ENCODE results near the gene TBC1D2B.
"Not testable (repeated sequence)": the region's sequence is repeated elsewhere in the genome, so short reads cannot be mapped to it uniquely, and the experiment has no call there.

Gene TBC1D2B

GRCh38 chr15:77973273-77974097 lies 104.0 kb downstream of the TBC1D2B start:
- not testable (repeated sequence) for H3K18ac ChIP-seq (ENCODE audit: low read length); H3K9me3 ChIP-seq (replicated peaks in 1 of 2; ENCODE audit: control insufficient read depth in 2 of 2, insufficient read depth in 1 of 2, low read depth in 1 of 2, low read length in 2 of 2); H3K4ac ChIP-seq (ENCODE audit: low read length); H2BK15ac ChIP-seq (ENCODE audit: low read length); H2AK5ac ChIP-seq (ENCODE audit: low read depth, low read length); H3K27me3 ChIP-seq (ENCODE audit: control insufficient read depth in 3 of 3, insufficient read depth in 3 of 3, low read depth in 1 of 3, low read length in 3 of 3); H3K4me2 ChIP-seq (ENCODE audit: insufficient read depth, low read length, poor library complexity, severe bottlenecking); H2BK12ac ChIP-seq (ENCODE audit: low read length); H3K36me3 ChIP-seq (replicated peaks in 1 of 2; ENCODE audit: control insufficient read depth in 2 of 2, insufficient read depth in 2 of 2, low read length in 2 of 2); H3K79me1 ChIP-seq (ENCODE audit: low read depth, low read length); H3K27ac ChIP-seq (replicated peaks; ENCODE audit: low read length); H4K91ac ChIP-seq (ENCODE audit: low read depth, low read length, poor library complexity); H3K14ac ChIP-seq (ENCODE audit: low read length); H3K23ac ChIP-seq (ENCODE audit: low read depth, low read length, poor library complexity); H2BK120ac ChIP-seq (ENCODE audit: low read depth, low read length); H2BK5ac ChIP-seq (ENCODE audit: low read length); H3K4me1 ChIP-seq (ENCODE audit: control insufficient read depth in 2 of 2, insufficient read depth in 1 of 2, low read depth in 1 of 2, low read length in 2 of 2); H3K9ac ChIP-seq (ENCODE audit: low read depth, low read length, poor library complexity); H3K4me3 ChIP-seq (ENCODE audit: low read length in 2 of 2); H2AFZ ChIP-seq (ENCODE audit: low read length); DNase-seq (ENCODE audit: low spot score); H4K8ac ChIP-seq (ENCODE audit: low read depth, low read length)
- WGBS, 2 donors (ENCODE audit: extremely low coverage in 2 of 2, insufficient read length in 2 of 2, insufficient replicate concordance in 1 of 2), result no CpG with 5 or more reads among the region's 22 CpGs

GRCh38 chr15:77972706-77973105 lies 104.8 kb downstream of the TBC1D2B start:
- H3K4me2 ChIP-seq (ENCODE audit: insufficient read depth, low read length, poor library complexity, severe bottlenecking); H2AK5ac ChIP-seq (ENCODE audit: low read depth, low read length); H3K4me3 ChIP-seq (ENCODE audit: low read length in 2 of 2); H4K8ac ChIP-seq (ENCODE audit: low read depth, low read length); H3K23ac ChIP-seq (ENCODE audit: low read depth, low read length, poor library complexity); H2AFZ ChIP-seq (ENCODE audit: low read length); H3K27ac ChIP-seq (replicated peaks; ENCODE audit: low read length); DNase-seq (ENCODE audit: low spot score); H2BK5ac ChIP-seq (ENCODE audit: low read length); H3K4ac ChIP-seq (ENCODE audit: low read length); H2BK15ac ChIP-seq (ENCODE audit: low read length); H3K9me3 ChIP-seq (replicated peaks in 1 of 2; ENCODE audit: control insufficient read depth in 2 of 2, insufficient read depth in 1 of 2, low read depth in 1 of 2, low read length in 2 of 2); H3K36me3 ChIP-seq (replicated peaks in 1 of 2; ENCODE audit: control insufficient read depth in 2 of 2, insufficient read depth in 2 of 2, low read length in 2 of 2); H2BK12ac ChIP-seq (ENCODE audit: low read length); H3K79me1 ChIP-seq (ENCODE audit: low read depth, low read length); H4K91ac ChIP-seq (ENCODE audit: low read depth, low read length, poor library complexity); H3K14ac ChIP-seq (ENCODE audit: low read length); H3K18ac ChIP-seq (ENCODE audit: low read length); H3K4me1 ChIP-seq (ENCODE audit: control insufficient read depth in 2 of 2, insufficient read depth in 1 of 2, low read depth in 1 of 2, low read length in 2 of 2); H3K9ac ChIP-seq (ENCODE audit: low read depth, low read length, poor library complexity); H3K27me3 ChIP-seq (ENCODE audit: control insufficient read depth in 3 of 3, insufficient read depth in 3 of 3, low read depth in 1 of 3, low read length in 3 of 3); H2BK120ac ChIP-seq (ENCODE audit: low read depth, low read length): not testable (repeated sequence)
- no CpG with 5 or more reads among the region's 6 CpGs for WGBS, 2 donors (ENCODE audit: extremely low coverage in 2 of 2, insufficient read length in 2 of 2, insufficient replicate concordance in 1 of 2)

GRCh38 chr15:77971875-77972274 lies 105.6 kb downstream of the TBC1D2B start:
- H2AFZ ChIP-seq (ENCODE audit: low read length); H3K9ac ChIP-seq (ENCODE audit: low read depth, low read length, poor library complexity); H2BK15ac ChIP-seq (ENCODE audit: low read length); DNase-seq (ENCODE audit: low spot score); H2BK120ac ChIP-seq (ENCODE audit: low read depth, low read length); H3K23ac ChIP-seq (ENCODE audit: low read depth, low read length, poor library complexity); H3K79me1 ChIP-seq (ENCODE audit: low read depth, low read length); H3K9me3 ChIP-seq (replicated peaks in 1 of 2; ENCODE audit: control insufficient read depth in 2 of 2, insufficient read depth in 1 of 2, low read depth in 1 of 2, low read length in 2 of 2); H4K91ac ChIP-seq (ENCODE audit: low read depth, low read length, poor library complexity); H3K27me3 ChIP-seq (ENCODE audit: control insufficient read depth in 3 of 3, insufficient read depth in 3 of 3, low read depth in 1 of 3, low read length in 3 of 3); H3K14ac ChIP-seq (ENCODE audit: low read length); H4K8ac ChIP-seq (ENCODE audit: low read depth, low read length); H2BK12ac ChIP-seq (ENCODE audit: low read length); H2BK5ac ChIP-seq (ENCODE audit: low read length); H3K4me3 ChIP-seq (ENCODE audit: low read length in 2 of 2); H3K36me3 ChIP-seq (replicated peaks in 1 of 2; ENCODE audit: control insufficient read depth in 2 of 2, insufficient read depth in 2 of 2, low read length in 2 of 2); H3K4me2 ChIP-seq (ENCODE audit: insufficient read depth, low read length, poor library complexity, severe bottlenecking); H3K4me1 ChIP-seq (ENCODE audit: control insufficient read depth in 2 of 2, insufficient read depth in 1 of 2, low read depth in 1 of 2, low read length in 2 of 2); H3K18ac ChIP-seq (ENCODE audit: low read length); H2AK5ac ChIP-seq (ENCODE audit: low read depth, low read length); H3K27ac ChIP-seq (replicated peaks; ENCODE audit: low read length); H3K4ac ChIP-seq (ENCODE audit: low read length): not testable (repeated sequence)
- WGBS, 2 donors (ENCODE audit: extremely low coverage in 2 of 2, insufficient read length in 2 of 2, insufficient replicate concordance in 1 of 2), result no CpG with 5 or more reads among the region's 7 CpGs

- not testable (repeated sequence) for H2BK5ac ChIP-seq (ENCODE audit: low read length); H3K9ac ChIP-seq (ENCODE audit: low read depth, low read length, poor library complexity); H3K14ac ChIP-seq (ENCODE audit: low read length); H3K18ac ChIP-seq (ENCODE audit: low read length); H3K4ac ChIP-seq (ENCODE audit: low read length); H3K27me3 ChIP-seq (ENCODE audit: control insufficient read depth in 3 of 3, insufficient read depth in 3 of 3, low read depth in 1 of 3, low read length in 3 of 3); H2BK12ac ChIP-seq (ENCODE audit: low read length); H3K4me1 ChIP-seq (ENCODE audit: control insufficient read depth in 2 of 2, insufficient read depth in 1 of 2, low read depth in 1 of 2, low read length in 2 of 2); H3K4me2 ChIP-seq (ENCODE audit: insufficient read depth, low read length, poor library complexity, severe bottlenecking); H2BK15ac ChIP-seq (ENCODE audit: low read length); H2BK120ac ChIP-seq (ENCODE audit: low read depth, low read length); H3K23ac ChIP-seq (ENCODE audit: low read depth, low read length, poor library complexity); H3K36me3 ChIP-seq (replicated peaks in 1 of 2; ENCODE audit: control insufficient read depth in 2 of 2, insufficient read depth in 2 of 2, low read length in 2 of 2); H3K4me3 ChIP-seq (ENCODE audit: low read length in 2 of 2); H3K9me3 ChIP-seq (replicated peaks in 1 of 2; ENCODE audit: control insufficient read depth in 2 of 2, insufficient read depth in 1 of 2, low read depth in 1 of 2, low read length in 2 of 2); H4K8ac ChIP-seq (ENCODE audit: low read depth, low read length); H3K79me1 ChIP-seq (ENCODE audit: low read depth, low read length); DNase-seq (ENCODE audit: low spot score); H2AFZ ChIP-seq (ENCODE audit: low read length); H2AK5ac ChIP-seq (ENCODE audit: low read depth, low read length); H3K27ac ChIP-seq (replicated peaks; ENCODE audit: low read length); H4K91ac ChIP-seq (ENCODE audit: low read depth, low read length, poor library complexity)
- WGBS, 2 donors (ENCODE audit: extremely low coverage in 2 of 2, insufficient read length in 2 of 2, insufficient replicate concordance in 1 of 2), result no CpG with 5 or more reads among the region's 4 CpGs
These were observed 106.6 kb downstream of the TBC1D2B start for GRCh38 chr15:77970813-77971360.
